Mesenchymal stem cell (in vitro differentiated cells and primary cell): Measurements from ENCODE around the gene FOXR2. TPM values are rescaled to one million over a fixed set of nuclear protein-coding genes. Genes with fewer than 3 reads are reported as not detected.

Experiments used
- DNase-seq: peaks from one replicate; pipeline ENCODE4 v3.0.0-alpha.2; 2013
- H2AFZ ChIP-seq: one replicate; pipeline ENCODE4 v1.6.1; 2013; ENCODE audit warnings: low read depth, mild to moderate bottlenecking, control low read depth, inconsistent platforms, low read length, moderate library complexity
- H2AK5ac ChIP-seq: 2 replicates; pipeline ENCODE4 v1.6.1; 2013; ENCODE audit warnings: low read length, moderate library complexity, mild to moderate bottlenecking, inconsistent platforms; ENCODE audit not compliant: severe bottlenecking
- H2BK120ac ChIP-seq: one replicate; pipeline ENCODE4 v1.6.1; 2013; ENCODE audit warnings: low read depth, mild to moderate bottlenecking, inconsistent platforms, low read length, moderate library complexity
- H2BK12ac ChIP-seq, 2 experiments: one replicate each; pipeline ENCODE4 v1.6.1; 2013; ENCODE audit warnings: inconsistent platforms in 2 of 2, low read length in 2 of 2, mild to moderate bottlenecking in 2 of 2, moderate library complexity in 2 of 2, control low read depth in 1 of 2
- H2BK15ac ChIP-seq: one replicate; pipeline ENCODE4 v1.6.1; 2013; ENCODE audit warnings: mild to moderate bottlenecking, low read depth, inconsistent platforms; ENCODE audit not compliant: poor library complexity, severe bottlenecking
- H2BK5ac ChIP-seq: 2 replicates; pipeline ENCODE4 v1.6.1; 2013; ENCODE audit warnings: low read depth, mild to moderate bottlenecking, low read length, control low read depth, inconsistent platforms; ENCODE audit not compliant: poor library complexity, severe bottlenecking
- H3K14ac ChIP-seq, 2 experiments: one replicate each; pipeline ENCODE4 v1.6.1; 2013; ENCODE audit warnings: inconsistent platforms in 2 of 2, low read length in 2 of 2, control low read depth in 1 of 2, mild to moderate bottlenecking in 1 of 2, moderate library complexity in 1 of 2
- H3K18ac ChIP-seq, 2 experiments: one replicate each; pipeline ENCODE4 v1.6.1; 2013; ENCODE audit warnings: inconsistent platforms in 2 of 2, low read length in 2 of 2, control low read depth in 1 of 2, low read depth in 1 of 2, mild to moderate bottlenecking in 1 of 2
- H3K23ac ChIP-seq, 2 experiments: one replicate each; pipeline ENCODE4 v1.6.1; 2013; ENCODE audit warnings: inconsistent platforms in 2 of 2, low read length in 2 of 2, mild to moderate bottlenecking in 2 of 2, moderate library complexity in 2 of 2, control low read depth in 1 of 2
- H3K27ac ChIP-seq: 2 replicates; pipeline ENCODE4 v1.5.1; 2013; ENCODE audit warnings: mild to moderate bottlenecking, moderate library complexity, low read length, control low read depth, inconsistent platforms; ENCODE audit not compliant: poor library complexity, severe bottlenecking
- H3K27me3 ChIP-seq, 2 experiments: 2 replicates each; pipeline versions ENCODE4 v1.6.1 to v1.7.0; 2013; ENCODE audit warnings: low read length in 2 of 2, mild to moderate bottlenecking in 2 of 2, moderate library complexity in 2 of 2, control low read depth in 1 of 2, inconsistent platforms in 1 of 2; ENCODE audit not compliant: control insufficient read depth in 1 of 2, insufficient read depth in 1 of 2
- H3K36me3 ChIP-seq, 2 experiments: 2 replicates each; pipeline versions ENCODE4 v1.6.1 to v1.7.0; 2013; ENCODE audit warnings: low read length in 2 of 2, control low read depth in 1 of 2, inconsistent platforms in 1 of 2, low read depth in 1 of 2, mild to moderate bottlenecking in 1 of 2; ENCODE audit not compliant: insufficient read depth in 2 of 2, control insufficient read depth in 1 of 2
- H3K4ac ChIP-seq, 2 experiments: one replicate each; pipeline ENCODE4 v1.6.1; 2013; ENCODE audit warnings: inconsistent platforms in 2 of 2, low read length in 2 of 2, mild to moderate bottlenecking in 2 of 2, moderate library complexity in 2 of 2, control low read depth in 1 of 2, low read depth in 1 of 2
- H3K4me1 ChIP-seq: 2 replicates; pipeline ENCODE4 v1.6.1; 2013; ENCODE audit warnings: low read depth, low read length, control low read depth; ENCODE audit not compliant: control insufficient read depth, insufficient read depth
- H3K4me2 ChIP-seq: 2 replicates; pipeline ENCODE4 v1.6.1; 2013; ENCODE audit warnings: low read length, mild to moderate bottlenecking, inconsistent platforms; ENCODE audit not compliant: poor library complexity, severe bottlenecking
- H3K4me3 ChIP-seq, 2 experiments: 2 replicates each; pipeline versions ENCODE4 v1.5.1 to v1.7.0; 2013; ENCODE audit warnings: low read length in 2 of 2, mild to moderate bottlenecking in 2 of 2, control low read depth in 1 of 2, low read depth in 1 of 2; ENCODE audit not compliant: insufficient read depth in 1 of 2
- H3K79me1 ChIP-seq: replicated peaks from 2 replicates; pipeline ENCODE4 v1.6.1; 2013; ENCODE audit warnings: mild to moderate bottlenecking, control low read depth, low read length, inconsistent platforms; ENCODE audit not compliant: poor library complexity, severe bottlenecking
- H3K9ac ChIP-seq: 2 replicates; pipeline ENCODE4 v1.7.0; 2013; ENCODE audit warnings: mild to moderate bottlenecking, low read length, moderate library complexity
- H3K9me3 ChIP-seq: 2 replicates; pipeline ENCODE4 v1.7.0; 2013; ENCODE audit warnings: mild to moderate bottlenecking, low read length; ENCODE audit not compliant: control insufficient read depth
- H4K8ac ChIP-seq: one replicate; pipeline ENCODE4 v1.6.1; 2013; ENCODE audit warnings: inconsistent platforms, mild to moderate bottlenecking, low read length, moderate library complexity
- H4K91ac ChIP-seq: one replicate; pipeline ENCODE4 v1.6.1; 2013; ENCODE audit warnings: mild to moderate bottlenecking, low read length, inconsistent platforms
- WGBS: methylation state at CpG from one replicate; pipeline ENCODE4 v1.1.7; 2013; ENCODE audit warnings: mixed read lengths; 5-methylcytosine and 5-hydroxymethylcytosine counted together
- small RNA-seq: library from polyadenylated mRNA; stranded (forward); fragments of <200 nt; extraction: miRNeasy Mini kit (QIAGEN cat#:217004); gene quantifications from one replicate; pipeline ENCODE3, GENCODE V24; 2013; ENCODE audit warnings: low read depth

Gene FOXR2

GRCh38 chrX:55659931-55660330, 36.7 kb downstream of the FOXR2 start:
- Histone ChIP-seq H2AFZ (no peak overlapping the region), H3K4ac (no peak overlapping the region), H4K91ac (no peak overlapping the region), H4K8ac (no peak overlapping the region), H2BK120ac (no peak overlapping the region), H2BK15ac (no peak overlapping the region), H2BK12ac (no peak overlapping the region), H3K27ac (no peak overlapping the region), H2BK5ac (no peak overlapping the region), H3K4me1 (no peaks in the 10 kb centered on the region), H3K9me3 (peaks cover 4% of the 10 kb centered on the region), H3K23ac (no peak overlapping the region), H3K27me3 (no peaks in the 10 kb centered on the region), H3K79me1 (no peaks in the 10 kb centered on the region), H3K4me3 (no peak overlapping the region), H2AK5ac (no peak overlapping the region), H3K4me2 (no peak overlapping the region), H3K36me3 (no peaks in the 10 kb centered on the region), H3K14ac (no peak overlapping the region), H3K18ac (no peak overlapping the region), H3K9ac (no peak overlapping the region)
- WGBS = 21% methylated on average over 2 of the region's 2 CpGs
- no peak for DNase-seq

DNA sequence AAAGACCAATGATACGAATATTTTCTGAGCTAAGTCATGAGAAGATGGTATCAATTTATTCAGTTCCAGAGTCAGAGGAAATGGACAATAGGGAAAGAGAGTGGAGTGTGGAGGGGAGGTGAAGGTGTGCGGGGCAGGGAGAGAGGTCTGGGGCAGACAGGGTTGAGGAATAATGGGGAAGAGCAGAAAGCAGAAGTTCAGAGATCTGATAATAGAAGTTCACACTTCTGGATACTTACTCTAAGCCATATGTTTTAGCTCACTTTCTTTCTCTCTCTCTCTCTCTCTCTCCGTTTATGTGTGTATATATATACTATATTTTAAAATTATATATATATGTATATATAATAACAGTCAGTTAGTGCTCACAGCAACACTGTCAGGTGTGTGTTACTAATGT, 40.4 kb downstream of the FOXR2 start:
- DNase-seq = no peak
- no peaks in the 10 kb centered on the region for H3K4me1 ChIP-seq
- no peak overlapping the region for H3K4me3 ChIP-seq
- H4K8ac ChIP-seq = no peak overlapping the region
- peaks cover 4% of the 10 kb centered on the region for H3K9me3 ChIP-seq
- H3K9ac ChIP-seq = no peak overlapping the region
- H2BK120ac ChIP-seq = no peak overlapping the region
- H3K23ac ChIP-seq = no peak overlapping the region
- H2BK12ac ChIP-seq = no peak overlapping the region
- no peak overlapping the region for H3K18ac ChIP-seq
- H3K27me3 ChIP-seq = no peaks in the 10 kb centered on the region
- H3K27ac ChIP-seq = no peak overlapping the region
- no peak overlapping the region for H2BK5ac ChIP-seq
- H2AFZ ChIP-seq = no peak overlapping the region
- H3K4me2 ChIP-seq = no peak overlapping the region
- no peak overlapping the region for H4K91ac ChIP-seq
- no peak overlapping the region for H2BK15ac ChIP-seq
- H3K79me1 ChIP-seq = no peaks in the 10 kb centered on the region
- H3K14ac ChIP-seq = no peak overlapping the region
- no peaks in the 10 kb centered on the region for H3K36me3 ChIP-seq
- no peak overlapping the region for H3K4ac ChIP-seq
- no peak overlapping the region for H2AK5ac ChIP-seq
- WGBS = 67% methylated on average over 1 of the region's 3 CpGs

- peaks cover 4% of the 10 kb centered on the region for H3K9me3 ChIP-seq
- H2AFZ ChIP-seq = no peak overlapping the region
- no peaks in the 10 kb centered on the region for H3K36me3 ChIP-seq
- no peaks in the 10 kb centered on the region for H3K79me1 ChIP-seq
- no peak overlapping the region for H3K23ac ChIP-seq
- WGBS = no CpG with 5 or more reads among the region's 1 CpG
- no peak overlapping the region for H2BK120ac ChIP-seq
- no peak overlapping the region for H3K18ac ChIP-seq
- no peak overlapping the region for H3K4ac ChIP-seq
- no peak overlapping the region for H3K27ac ChIP-seq
- H4K91ac ChIP-seq = no peak overlapping the region
- no peak overlapping the region for H2BK12ac ChIP-seq
- H2BK5ac ChIP-seq = no peak overlapping the region
- H3K9ac ChIP-seq = no peak overlapping the region
- H3K4me3 ChIP-seq = no peak overlapping the region
- no peak overlapping the region for H3K14ac ChIP-seq
- H2AK5ac ChIP-seq = no peak overlapping the region
- H3K27me3 ChIP-seq = no peaks in the 10 kb centered on the region
- no peak for DNase-seq
- no peaks in the 10 kb centered on the region for H3K4me1 ChIP-seq
- no peak overlapping the region for H4K8ac ChIP-seq
- no peak overlapping the region for H3K4me2 ChIP-seq
- no peak overlapping the region for H2BK15ac ChIP-seq
Observed at GRCh38 chrX:55668084-55668483, 44.9 kb downstream of the FOXR2 start.

Small RNAs within 50 kb of the gene (small RNA-seq; reads per million reads assigned to genes)
- not detected for gene RF00019
